Fibroblast of skin of right quadriceps (primary cell): ENCODE measurements around the gene ARSI.

Experiments
- DNase-seq: peaks from one replicate; pipeline ENCODE4 v3.0.0-alpha.2; 2013

ARSI gene

GRCh38 chr5:150289551-150290390 lies 12.9 kb downstream of the ARSI start, which contains the start of gene CAMK2A:
Gene CAMK2A (minus strand): TSS chr5:150289773. CDS start chr5:150289625, 148 bp downstream.
- DNase-seq, result no peak

- no peak for DNase-seq
Observed at GRCh38 chr5:150288791-150289190, 13.9 kb downstream of the ARSI start.

GRCh38 chr5:150288361-150288760 lies 14.3 kb downstream of the ARSI start:
- no peak for DNase-seq

GRCh38 chr5:150286820-150287219 lies 15.9 kb downstream of the ARSI start:
- DNase-seq, result no peak

- DNase-seq, result no peak
Observed at GRCh38 chr5:150285114-150285513, 17.6 kb downstream of the ARSI start.

GRCh38 chr5:150284311-150284710 lies 18.4 kb downstream of the ARSI start:
- DNase-seq, result no peak

GRCh38 chr5:150283904-150284303 lies 18.8 kb downstream of the ARSI start:
- no peak for DNase-seq

- DNase-seq, result no peak
Observed at GRCh38 chr5:150281987-150282386, 20.7 kb downstream of the ARSI start.

GRCh38 chr5:150279330-150280020 lies 23.2 kb downstream of the ARSI start:
- no peak for DNase-seq

- DNase-seq, result peak; percentile 89
Observed at GRCh38 chr5:150278916-150279315, 23.8 kb downstream of the ARSI start.

- peak; percentile 58 for DNase-seq
Observed at GRCh38 chr5:150278046-150278730, 24.5 kb downstream of the ARSI start.

- DNase-seq, result no peak
Observed at GRCh38 chr5:150277043-150277442, 25.7 kb downstream of the ARSI start.

GRCh38 chr5:150274811-150275210 lies 27.9 kb downstream of the ARSI start:
- DNase-seq, result no peak

GRCh38 chr5:150272531-150272930 lies 30.2 kb downstream of the ARSI start:
- DNase-seq, result peak; percentile 61

GRCh38 chr5:150271923-150272322 lies 30.8 kb downstream of the ARSI start:
- no peak for DNase-seq

GRCh38 chr5:150271296-150271692 lies 31.4 kb downstream of the ARSI start:
- no peak for DNase-seq

- DNase-seq, result no peak
Observed at GRCh38 chr5:150270541-150271295, 32.0 kb downstream of the ARSI start.

- DNase-seq, result no peak
Observed at GRCh38 chr5:150266871-150267291, 35.8 kb downstream of the ARSI start.

- DNase-seq, result no peak
Observed at GRCh38 chr5:150265870-150266383, 36.8 kb downstream of the ARSI start.

- DNase-seq, result no peak
Observed at GRCh38 chr5:150264667-150265603, 37.8 kb downstream of the ARSI start.
